KBM-7 (cell line): ENCODE results near the gene GAPDH.
"Not testable (repeated sequence)": the region's sequence is repeated elsewhere in the genome, so short reads cannot be mapped to it uniquely, and the experiment has no call there.

Experiments
- DNase-seq: peaks from one replicate; pipeline ENCODE4 v3.0.0-alpha.2; 2015
- in situ Hi-C: fragments of 300-500 bp; cut with MboI; formaldehyde crosslinking; loops from 2 replicates; pipeline ENCODE4 v1.14.3; 2020; ENCODE audit warnings: low sequenced_read_pairs, low pct_unique_long_range_greater_than_20kb, mixed read lengths

GAPDH gene

DNA sequence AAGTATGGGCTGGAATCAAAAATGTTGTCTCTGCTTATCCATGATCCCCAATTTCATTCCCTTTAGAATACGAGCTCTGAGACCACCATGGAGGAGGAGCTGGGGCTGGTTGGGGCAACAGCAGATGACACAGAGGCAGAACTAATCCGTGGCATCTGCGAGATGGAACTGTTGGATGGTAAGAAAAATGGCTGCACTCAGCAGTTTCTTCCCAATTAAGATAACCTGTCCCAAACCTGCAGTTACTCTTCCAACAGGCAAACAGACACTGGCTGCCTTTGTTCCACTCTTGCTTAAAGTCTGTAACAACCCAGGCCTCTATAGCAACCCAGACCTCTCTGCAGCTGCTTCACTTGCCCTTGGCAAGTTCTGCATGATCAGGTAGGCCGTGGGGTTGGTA, 6.6 kb upstream of the GAPDH start:
- DNase-seq, result no peak
- in situ Hi-C loops, result no loop called here

DNA sequence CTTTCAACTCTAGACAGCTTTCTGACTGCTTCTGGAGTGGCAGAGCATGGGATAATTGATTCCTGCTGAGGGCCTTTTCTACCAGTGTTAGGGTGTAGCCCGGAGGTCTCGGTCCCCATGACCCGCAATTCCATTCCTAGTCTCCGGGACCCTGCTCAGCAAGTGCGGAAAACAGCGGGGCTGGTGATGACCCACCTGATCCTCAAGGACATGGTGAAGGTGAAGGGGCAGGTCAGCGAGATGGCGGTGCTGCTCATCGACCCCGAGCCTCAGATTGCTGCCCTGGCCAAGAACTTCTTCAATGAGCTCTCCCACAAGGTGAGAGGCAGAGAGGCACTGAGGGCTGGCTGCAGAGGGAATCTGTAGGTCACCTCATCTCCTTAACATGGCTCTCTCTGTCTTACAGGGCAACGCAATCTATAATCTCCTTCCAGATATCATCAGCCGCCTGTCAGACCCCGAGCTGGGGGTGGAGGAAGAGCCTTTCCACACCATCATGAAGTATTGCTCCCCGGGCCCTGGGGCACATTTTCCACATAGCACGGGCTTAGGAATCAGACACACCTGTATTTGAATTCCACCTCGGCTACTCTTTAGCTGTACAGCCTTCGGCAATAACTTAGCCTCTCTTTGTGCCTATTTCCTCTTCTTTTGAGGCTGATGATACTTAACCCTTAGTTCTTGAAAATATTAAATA, 5.6 kb upstream of the GAPDH start:
- in situ Hi-C loops, result no loop called here

DNA sequence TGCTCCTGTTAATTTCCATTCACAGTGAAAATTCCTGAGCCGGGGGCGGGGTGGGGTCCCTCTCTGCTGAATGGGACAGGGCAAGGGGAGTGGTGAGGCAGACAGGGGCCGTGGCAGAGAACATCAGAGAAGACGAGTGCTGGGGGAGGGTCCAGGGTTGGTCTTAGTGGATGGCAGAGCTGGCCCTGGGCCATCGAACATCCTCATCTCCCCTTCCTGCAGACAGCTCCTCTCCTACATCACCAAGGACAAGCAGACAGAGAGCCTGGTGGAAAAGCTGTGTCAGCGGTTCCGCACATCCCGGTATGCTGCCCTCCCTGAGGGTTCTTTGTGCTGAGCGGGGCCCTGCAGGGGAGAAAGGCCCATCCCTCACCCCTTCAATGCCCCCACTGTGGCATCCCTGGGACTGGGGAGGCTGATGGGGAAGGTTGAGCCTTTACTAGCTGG, 5.0 kb upstream of the GAPDH start:
- in situ Hi-C loops, result no loop called here
- no peak for DNase-seq

More for the DNA sequence above, 5.6 kb upstream of the GAPDH start:
- no peak for DNase-seq

DNA sequence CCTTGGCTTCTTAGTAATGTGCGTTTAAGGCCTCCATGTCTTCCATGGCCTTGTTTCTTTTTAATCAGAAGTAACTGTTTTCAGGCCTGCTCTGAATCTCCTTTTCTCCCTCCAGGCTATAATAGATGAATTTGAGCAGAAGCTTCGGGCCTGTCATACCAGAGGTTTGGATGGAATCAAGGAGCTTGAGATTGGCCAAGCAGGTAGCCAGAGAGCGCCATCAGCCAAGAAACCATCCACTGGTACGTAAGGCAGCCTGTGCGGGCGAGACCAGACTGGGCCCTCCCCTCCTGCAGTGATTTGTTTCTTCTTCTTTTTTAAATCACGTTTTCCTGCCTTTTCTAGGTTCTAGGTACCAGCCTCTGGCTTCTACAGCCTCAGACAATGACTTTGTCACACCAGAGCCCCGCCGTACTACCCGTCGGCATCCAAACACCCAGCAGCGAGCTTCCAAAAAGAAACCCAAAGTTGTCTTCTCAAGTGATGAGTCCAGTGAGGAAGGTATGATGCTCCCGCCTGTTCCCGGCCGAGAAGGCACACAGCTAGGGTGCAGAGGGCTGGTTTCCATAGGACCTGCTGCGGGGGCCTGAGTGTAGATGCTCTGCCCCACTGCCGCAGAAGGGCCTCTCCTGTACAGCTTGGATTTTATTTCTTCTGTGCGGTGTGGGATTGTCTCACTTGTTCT, 3.6 kb upstream of the GAPDH start:
- in situ Hi-C loops, result no loop called here

DNA sequence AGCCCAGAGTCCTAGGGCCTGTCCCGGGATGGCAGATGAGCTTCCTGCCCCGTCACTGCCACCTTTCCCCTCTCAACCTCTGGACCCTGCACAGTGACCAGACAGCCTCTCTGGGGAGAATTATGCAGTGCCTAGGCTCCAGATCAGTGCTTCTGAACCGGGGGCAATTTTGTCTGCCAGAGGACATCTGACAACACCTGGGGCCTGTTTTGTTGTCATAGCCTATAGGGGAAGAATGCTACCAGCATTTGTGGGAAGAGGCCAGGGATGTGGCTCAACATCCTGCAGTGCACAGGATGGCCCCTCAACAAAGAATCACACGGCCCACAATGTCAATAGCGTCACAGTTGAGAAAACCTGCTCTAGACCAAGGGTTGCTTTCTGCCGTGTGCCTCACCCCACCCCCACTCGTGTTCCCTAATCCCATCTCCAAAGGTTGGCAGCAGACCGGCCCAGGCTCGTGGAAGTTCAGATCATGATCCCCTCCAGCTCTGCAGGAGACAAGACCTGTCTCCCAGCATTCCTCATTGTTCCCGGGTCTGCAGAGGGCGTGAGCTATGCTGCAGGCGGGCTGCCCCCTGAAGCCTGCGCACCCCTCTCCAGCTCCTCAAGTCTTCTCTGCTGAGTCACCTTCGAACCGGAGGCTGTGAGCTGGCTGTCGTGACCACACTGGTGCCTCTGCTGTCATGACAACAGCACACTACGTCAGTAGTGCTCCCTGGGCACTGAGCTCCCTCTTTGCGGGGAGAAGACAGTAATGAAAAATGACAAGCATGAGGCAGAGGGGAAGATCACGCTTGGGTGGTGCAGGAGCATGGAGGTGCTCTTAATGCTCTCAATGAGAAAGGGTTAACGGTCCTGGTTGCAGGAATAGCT, 2.0 kb upstream of the GAPDH start:
- in situ Hi-C loops, result no loop called here
- DNase-seq, result peak; percentile 84

More for the DNA sequence above, 3.6 kb upstream of the GAPDH start:
- DNase-seq, result no peak

DNA sequence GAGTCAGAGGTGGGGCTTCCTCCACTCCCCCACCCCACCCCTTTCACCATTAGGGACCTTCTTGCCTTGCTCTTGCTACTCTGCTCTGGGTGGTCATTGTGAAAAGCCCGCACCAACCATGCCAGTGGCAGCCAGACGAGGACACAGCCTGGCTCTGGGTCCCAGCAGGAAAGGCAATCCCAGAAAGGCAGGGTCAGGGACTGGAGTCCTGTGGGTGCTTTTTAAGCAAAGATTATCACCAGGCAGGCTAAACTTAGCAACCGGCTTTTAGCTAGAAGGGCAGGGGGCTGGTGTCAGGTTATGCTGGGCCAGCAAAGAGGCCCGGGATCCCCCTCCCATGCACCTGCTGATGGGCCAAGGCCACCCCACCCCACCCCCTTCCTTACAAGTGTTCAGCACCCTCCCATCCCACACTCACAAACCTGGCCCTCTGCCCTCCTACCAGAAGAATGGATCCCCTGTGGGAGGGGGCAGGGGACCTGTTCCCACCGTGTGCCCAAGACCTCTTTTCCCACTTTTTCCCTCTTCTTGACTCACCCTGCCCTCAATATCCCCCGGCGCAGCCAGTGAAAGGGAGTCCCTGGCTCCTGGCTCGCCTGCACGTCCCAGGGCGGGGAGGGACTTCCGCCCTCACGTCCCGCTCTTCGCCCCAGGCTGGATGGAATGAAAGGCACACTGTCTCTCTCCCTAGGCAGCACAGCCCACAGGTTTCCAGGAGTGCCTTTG, 1.2 kb upstream of the GAPDH start:
- in situ Hi-C loops, result no loop called here
- peak; percentile 85 for DNase-seq

DNA sequence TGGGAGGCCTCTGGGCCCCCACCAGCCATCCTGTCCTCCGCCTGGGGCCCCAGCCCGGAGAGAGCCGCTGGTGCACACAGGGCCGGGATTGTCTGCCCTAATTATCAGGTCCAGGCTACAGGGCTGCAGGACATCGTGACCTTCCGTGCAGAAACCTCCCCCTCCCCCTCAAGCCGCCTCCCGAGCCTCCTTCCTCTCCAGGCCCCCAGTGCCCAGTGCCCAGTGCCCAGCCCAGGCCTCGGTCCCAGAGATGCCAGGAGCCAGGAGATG, 729 bp upstream of the GAPDH start:
- in situ Hi-C loops, result no loop called here
- no peak for DNase-seq

DNA sequence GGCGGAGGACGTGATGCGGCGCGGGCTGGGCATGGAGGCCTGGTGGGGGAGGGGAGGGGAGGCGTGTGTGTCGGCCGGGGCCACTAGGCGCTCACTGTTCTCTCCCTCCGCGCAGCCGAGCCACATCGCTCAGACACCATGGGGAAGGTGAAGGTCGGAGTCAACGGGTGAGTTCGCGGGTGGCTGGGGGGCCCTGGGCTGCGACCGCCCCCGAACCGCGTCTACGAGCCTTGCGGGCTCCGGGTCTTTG, 303 bp downstream of the GAPDH start:
- in situ Hi-C loops, result no loop called here

DNA sequence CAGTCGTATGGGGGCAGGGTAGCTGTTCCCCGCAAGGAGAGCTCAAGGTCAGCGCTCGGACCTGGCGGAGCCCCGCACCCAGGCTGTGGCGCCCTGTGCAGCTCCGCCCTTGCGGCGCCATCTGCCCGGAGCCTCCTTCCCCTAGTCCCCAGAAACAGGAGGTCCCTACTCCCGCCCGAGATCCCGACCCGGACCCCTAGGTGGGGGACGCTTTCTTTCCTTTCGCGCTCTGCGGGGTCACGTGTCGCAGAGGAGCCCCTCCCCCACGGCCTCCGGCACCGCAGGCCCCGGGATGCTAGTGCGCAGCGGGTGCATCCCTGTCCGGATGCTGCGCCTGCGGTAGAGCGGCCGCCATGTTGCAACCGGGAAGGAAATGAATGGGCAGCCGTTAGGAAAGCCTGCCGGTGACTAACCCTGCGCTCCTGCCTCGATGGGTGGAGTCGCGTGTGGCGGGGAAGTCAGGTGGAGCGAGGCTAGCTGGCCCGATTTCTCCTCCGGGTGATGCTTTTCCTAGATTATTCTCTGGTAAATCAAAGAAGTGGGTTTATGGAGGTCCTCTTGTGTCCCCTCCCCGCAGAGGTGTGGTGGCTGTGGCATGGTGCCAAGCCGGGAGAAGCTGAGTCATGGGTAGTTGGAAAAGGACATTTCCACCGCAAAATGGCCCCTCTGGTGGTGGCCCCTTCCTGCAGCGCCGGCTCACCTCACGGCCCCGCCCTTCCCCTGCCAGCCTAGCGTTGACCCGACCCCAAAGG, 804 bp downstream of the GAPDH start:
- DNase-seq, result peak; percentile 73
- in situ Hi-C loops, result no loop called here

More for the DNA sequence above, 303 bp downstream of the GAPDH start:
- DNase-seq, result no peak

DNA sequence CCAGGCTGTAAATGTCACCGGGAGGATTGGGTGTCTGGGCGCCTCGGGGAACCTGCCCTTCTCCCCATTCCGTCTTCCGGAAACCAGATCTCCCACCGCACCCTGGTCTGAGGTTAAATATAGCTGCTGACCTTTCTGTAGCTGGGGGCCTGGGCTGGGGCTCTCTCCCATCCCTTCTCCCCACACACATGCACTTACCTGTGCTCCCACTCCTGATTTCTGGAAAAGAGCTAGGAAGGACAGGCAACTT, 1.3 kb downstream of the GAPDH start:
- in situ Hi-C loops, result no loop called here

DNA sequence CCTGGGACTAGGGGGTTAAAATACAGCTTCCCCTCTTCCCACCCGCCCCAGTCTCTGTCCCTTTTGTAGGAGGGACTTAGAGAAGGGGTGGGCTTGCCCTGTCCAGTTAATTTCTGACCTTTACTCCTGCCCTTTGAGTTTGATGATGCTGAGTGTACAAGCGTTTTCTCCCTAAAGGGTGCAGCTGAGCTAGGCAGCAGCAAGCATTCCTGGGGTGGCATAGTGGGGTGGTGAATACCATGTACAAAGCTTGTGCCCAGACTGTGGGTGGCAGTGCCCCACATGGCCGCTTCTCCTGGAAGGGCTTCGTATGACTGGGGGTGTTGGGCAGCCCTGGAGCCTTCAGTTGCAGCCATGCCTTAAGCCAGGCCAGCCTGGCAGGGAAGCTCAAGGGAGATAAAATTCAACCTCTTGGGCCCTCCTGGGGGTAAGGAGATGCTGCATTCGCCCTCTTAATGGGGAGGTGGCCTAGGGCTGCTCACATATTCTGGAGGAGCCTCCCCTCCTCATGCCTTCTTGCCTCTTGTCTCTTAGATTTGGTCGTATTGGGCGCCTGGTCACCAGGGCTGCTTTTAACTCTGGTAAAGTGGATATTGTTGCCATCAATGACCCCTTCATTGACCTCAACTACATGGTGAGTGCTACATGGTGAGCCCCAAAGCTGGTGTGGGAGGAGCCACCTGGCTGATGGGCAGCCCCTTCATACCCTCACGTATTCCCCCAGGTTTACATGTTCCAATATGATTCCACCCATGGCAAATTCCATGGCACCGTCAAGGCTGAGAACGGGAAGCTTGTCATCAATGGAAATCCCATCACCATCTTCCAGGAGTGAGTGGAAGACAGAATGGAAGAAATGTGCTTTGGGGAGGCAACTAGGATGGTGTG, 1.9 kb downstream of the GAPDH start:
- in situ Hi-C loops, result no loop called here
- no peak for DNase-seq

More for the DNA sequence above, 1.3 kb downstream of the GAPDH start:
- DNase-seq, result no peak

DNA sequence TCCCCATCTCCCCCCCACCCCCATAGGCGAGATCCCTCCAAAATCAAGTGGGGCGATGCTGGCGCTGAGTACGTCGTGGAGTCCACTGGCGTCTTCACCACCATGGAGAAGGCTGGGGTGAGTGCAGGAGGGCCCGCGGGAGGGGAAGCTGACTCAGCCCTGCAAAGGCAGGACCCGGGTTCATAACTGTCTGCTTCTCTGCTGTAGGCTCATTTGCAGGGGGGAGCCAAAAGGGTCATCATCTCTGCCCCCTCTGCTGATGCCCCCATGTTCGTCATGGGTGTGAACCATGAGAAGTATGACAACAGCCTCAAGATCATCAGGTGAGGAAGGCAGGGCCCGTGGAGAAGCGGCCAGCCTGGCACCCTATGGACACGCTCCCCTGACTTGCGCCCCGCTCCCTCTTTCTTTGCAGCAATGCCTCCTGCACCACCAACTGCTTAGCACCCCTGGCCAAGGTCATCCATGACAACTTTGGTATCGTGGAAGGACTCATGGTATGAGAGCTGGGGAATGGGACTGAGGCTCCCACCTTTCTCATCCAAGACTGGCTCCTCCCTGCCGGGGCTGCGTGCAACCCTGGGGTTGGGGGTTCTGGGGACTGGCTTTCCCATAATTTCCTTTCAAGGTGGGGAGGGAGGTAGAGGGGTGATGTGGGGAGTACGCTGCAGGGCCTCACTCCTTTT, 2.7 kb downstream of the GAPDH start:
- no peak for DNase-seq
- in situ Hi-C loops, result no loop called here

DNA sequence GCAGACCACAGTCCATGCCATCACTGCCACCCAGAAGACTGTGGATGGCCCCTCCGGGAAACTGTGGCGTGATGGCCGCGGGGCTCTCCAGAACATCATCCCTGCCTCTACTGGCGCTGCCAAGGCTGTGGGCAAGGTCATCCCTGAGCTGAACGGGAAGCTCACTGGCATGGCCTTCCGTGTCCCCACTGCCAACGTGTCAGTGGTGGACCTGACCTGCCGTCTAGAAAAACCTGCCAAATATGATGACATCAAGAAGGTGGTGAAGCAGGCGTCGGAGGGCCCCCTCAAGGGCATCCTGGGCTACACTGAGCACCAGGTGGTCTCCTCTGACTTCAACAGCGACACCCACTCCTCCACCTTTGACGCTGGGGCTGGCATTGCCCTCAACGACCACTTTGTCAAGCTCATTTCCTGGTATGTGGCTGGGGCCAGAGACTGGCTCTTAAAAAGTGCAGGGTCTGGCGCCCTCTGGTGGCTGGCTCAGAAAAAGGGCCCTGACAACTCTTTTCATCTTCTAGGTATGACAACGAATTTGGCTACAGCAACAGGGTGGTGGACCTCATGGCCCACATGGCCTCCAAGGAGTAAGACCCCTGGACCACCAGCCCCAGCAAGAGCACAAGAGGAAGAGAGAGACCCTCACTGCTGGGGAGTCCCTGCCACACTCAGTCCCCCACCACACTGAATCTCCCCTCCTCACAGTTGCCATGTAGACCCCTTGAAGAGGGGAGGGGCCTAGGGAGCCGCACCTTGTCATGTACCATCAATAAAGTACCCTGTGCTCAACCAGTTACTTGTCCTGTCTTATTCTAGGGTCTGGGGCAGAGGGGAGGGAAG, 3.5 kb downstream of the GAPDH start:
- in situ Hi-C loops, result not testable (repeated sequence)
- peak; percentile 81 for DNase-seq

DNA sequence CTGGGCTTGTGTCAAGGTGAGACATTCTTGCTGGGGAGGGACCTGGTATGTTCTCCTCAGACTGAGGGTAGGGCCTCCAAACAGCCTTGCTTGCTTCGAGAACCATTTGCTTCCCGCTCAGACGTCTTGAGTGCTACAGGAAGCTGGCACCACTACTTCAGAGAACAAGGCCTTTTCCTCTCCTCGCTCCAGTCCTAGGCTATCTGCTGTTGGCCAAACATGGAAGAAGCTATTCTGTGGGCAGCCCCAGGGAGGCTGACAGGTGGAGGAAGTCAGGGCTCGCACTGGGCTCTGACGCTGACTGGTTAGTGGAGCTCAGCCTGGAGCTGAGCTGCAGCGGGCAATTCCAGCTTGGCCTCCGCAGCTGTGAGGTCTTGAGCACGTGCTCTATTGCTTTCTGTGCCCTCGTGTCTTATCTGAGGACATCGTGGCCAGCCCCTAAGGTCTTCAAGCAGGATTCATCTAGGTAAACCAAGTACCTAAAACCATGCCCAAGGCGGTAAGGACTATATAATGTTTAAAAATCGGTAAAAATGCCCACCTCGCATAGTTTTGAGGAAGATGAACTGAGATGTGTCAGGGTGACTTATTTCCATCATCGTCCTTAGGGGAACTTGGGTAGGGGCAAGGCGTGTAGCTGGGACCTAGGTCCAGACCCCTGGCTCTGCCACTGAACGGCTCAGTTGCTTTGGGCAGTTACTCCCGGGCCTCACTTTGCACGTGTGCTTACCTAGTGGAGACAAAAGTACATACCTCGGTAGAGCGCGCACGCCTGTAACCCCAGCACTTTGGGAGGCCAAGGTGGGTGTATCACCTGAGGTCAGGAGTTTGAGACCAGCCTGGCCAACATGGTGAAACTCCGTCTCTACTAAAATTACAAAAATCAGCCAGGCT, 4.3 kb downstream of the GAPDH start:
- in situ Hi-C loops, result no loop called here
- DNase-seq, result peak; percentile 45

DNA sequence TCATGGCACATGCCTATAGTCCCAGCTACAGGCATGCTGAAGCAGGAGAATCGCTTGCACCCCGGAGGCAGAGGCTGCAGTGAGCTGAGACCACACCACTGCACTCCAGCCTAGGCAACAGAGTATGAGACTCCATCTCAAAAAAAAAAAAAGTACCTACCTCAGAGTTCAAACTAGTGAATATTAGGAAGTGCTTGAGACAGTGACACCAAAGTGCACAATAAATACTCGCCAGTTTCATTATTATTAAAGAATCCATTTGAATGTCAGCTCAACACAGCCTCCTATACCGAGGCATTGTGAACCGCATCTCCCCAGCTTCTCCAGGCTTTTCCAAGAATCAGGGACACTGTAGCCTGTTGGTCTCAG, 5.0 kb downstream of the GAPDH start:
- DNase-seq, result peak; percentile 23
- in situ Hi-C loops, result no loop called here

DNA sequence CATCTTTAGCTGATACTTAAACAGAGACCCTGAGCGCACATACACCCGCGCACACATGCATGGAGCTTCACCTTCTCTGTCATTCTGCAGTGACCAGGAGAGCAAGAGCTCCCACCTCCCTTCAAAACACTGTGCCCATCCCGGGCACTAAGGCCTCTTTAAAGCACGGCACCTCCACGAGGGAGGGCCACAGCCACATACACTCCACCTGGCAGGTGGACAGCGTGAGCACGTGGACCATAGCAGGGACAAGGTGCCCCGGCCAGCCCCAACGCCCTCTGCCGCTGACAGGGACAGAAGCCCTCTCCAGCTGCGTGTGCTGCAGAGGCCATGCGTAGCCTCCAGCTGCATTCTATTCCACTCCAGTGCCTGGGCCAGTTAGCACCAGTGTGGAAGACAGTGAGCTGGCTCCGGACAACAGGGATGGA, 5.4 kb downstream of the GAPDH start:
- in situ Hi-C loops, result no loop called here
- peak; percentile 12 for DNase-seq
